ENCODE measurements around the gene ARL4D.

The ARL4D gene

GRCh38 chr17:43388359-43389045 is 10.3 kb upstream of the ARL4D start (continued):
- TF ChIP-seq, protein P1, sequence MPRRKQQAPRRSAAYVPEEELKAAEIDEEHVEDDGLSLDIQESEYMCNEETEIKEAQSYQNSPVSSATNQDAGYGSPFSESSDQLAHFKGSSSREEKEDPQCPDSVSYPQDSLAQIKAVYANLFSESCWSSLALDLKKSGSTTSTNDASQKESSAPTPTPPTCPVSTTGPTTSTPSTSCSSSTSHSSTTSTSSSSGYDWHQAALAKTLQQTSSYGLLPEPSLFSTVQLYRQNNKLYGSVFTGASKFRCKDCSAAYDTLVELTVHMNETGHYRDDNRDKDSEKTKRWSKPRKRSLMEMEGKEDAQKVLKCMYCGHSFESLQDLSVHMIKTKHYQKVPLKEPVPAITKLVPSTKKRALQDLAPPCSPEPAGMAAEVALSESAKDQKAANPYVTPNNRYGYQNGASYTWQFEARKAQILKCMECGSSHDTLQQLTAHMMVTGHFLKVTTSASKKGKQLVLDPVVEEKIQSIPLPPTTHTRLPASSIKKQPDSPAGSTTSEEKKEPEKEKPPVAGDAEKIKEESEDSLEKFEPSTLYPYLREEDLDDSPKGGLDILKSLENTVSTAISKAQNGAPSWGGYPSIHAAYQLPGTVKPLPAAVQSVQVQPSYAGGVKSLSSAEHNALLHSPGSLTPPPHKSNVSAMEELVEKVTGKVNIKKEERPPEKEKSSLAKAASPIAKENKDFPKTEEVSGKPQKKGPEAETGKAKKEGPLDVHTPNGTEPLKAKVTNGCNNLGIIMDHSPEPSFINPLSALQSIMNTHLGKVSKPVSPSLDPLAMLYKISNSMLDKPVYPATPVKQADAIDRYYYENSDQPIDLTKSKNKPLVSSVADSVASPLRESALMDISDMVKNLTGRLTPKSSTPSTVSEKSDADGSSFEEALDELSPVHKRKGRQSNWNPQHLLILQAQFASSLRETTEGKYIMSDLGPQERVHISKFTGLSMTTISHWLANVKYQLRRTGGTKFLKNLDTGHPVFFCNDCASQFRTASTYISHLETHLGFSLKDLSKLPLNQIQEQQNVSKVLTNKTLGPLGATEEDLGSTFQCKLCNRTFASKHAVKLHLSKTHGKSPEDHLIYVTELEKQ (tag by site-specific recombination; IDR thresholded peaks at IDR 0.05; ENCODE audit: borderline replicate concordance) = no peak
- TF ChIP-seq ZNF670 (tag by site-specific recombination; IDR thresholded peaks at IDR 0.05; ENCODE audit: low read depth) (no peak), ZNF362 (tag by site-specific recombination; IDR thresholded peaks at IDR 0.05) (no peak), ZNF37A (tag by site-specific recombination; IDR thresholded peaks at IDR 0.05) (no peak), ZNF777 (tag by site-specific recombination; IDR thresholded peaks at IDR 0.05; ENCODE audit: borderline replicate concordance) (peak; percentile 25), ZNF639 (tag by site-specific recombination; IDR thresholded peaks at IDR 0.05) (peak; percentile 43; the same call in 1 of the 2 replicates), ZFP69B (tag by site-specific recombination; IDR thresholded peaks at IDR 0.05) (peak; percentile 52; the same call in 1 of the 2 replicates), ZNF561 (tag by site-specific recombination; IDR thresholded peaks at IDR 0.05; ENCODE audit: borderline replicate concordance) (peak; percentile 57; the same call in 1 of the 2 replicates), SETDB1 (IDR thresholded peaks at IDR 0.05; ENCODE audit: insufficient read length, low read length) (no peak), ZBTB8A (tag by site-specific recombination; IDR thresholded peaks at IDR 0.05) (no peak), ZBTB17 (tag by site-specific recombination; IDR thresholded peaks at IDR 0.05) (peak; percentile 90), ZNF394 (tag by site-specific recombination; IDR thresholded peaks at IDR 0.05; ENCODE audit: borderline replicate concordance) (peak; percentile 84; the same call in 1 of the 2 replicates), ZBTB21 (tag by site-specific recombination; IDR thresholded peaks at IDR 0.05) (no peak; the same call in 1 of the 2 replicates), SP2 (tag by site-specific recombination; IDR thresholded peaks at IDR 0.05) (peak; percentile 78), INSM2 (tag by site-specific recombination; IDR thresholded peaks at IDR 0.05) (0 out of 2 replicates have a peak, but pooled peaks have one; percentile 35), KLF10 (tag by site-specific recombination; IDR thresholded peaks at IDR 0.05) (0 out of 2 replicates have a peak, but pooled peaks have one; percentile 11), EGR2 (tag by site-specific recombination; IDR thresholded peaks at IDR 0.05; ENCODE audit: low read depth) (peak; percentile 86), PRDM6 (tag by site-specific recombination; IDR thresholded peaks at IDR 0.05) (no peak), PRDM10 (tag by site-specific recombination; IDR thresholded peaks at IDR 0.05) (peak; percentile 98)
- TF ChIP-seq, protein P2, sequence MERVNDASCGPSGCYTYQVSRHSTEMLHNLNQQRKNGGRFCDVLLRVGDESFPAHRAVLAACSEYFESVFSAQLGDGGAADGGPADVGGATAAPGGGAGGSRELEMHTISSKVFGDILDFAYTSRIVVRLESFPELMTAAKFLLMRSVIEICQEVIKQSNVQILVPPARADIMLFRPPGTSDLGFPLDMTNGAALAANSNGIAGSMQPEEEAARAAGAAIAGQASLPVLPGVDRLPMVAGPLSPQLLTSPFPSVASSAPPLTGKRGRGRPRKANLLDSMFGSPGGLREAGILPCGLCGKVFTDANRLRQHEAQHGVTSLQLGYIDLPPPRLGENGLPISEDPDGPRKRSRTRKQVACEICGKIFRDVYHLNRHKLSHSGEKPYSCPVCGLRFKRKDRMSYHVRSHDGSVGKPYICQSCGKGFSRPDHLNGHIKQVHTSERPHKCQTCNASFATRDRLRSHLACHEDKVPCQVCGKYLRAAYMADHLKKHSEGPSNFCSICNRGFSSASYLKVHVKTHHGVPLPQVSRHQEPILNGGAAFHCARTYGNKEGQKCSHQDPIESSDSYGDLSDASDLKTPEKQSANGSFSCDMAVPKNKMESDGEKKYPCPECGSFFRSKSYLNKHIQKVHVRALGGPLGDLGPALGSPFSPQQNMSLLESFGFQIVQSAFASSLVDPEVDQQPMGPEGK (tag by site-specific recombination; IDR thresholded peaks at IDR 0.05) = peak; percentile 63
- TF ChIP-seq, protein P3, sequence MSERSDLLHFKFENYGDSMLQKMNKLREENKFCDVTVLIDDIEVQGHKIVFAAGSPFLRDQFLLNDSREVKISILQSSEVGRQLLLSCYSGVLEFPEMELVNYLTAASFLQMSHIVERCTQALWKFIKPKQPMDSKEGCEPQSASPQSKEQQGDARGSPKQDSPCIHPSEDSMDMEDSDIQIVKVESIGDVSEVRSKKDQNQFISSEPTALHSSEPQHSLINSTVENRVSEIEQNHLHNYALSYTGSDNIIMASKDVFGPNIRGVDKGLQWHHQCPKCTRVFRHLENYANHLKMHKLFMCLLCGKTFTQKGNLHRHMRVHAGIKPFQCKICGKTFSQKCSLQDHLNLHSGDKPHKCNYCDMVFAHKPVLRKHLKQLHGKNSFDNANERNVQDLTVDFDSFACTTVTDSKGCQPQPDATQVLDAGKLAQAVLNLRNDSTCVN (tag by site-specific recombination; optimal IDR thresholded peaks at IDR 0.05) = peak; percentile 23

Measured in HEK293 (cell line).